NCI-H1092 (cell line): ENCODE results near the gene HAS3.
"Not testable (repeated sequence)": the region's sequence is repeated elsewhere in the genome, so short reads cannot be mapped to it uniquely, and the experiment has no call there.

ENCODE experiments used
- DNase-seq: peaks from one replicate; lab custom pipeline; 2025; lab: John Stamatoyannopoulos, UW

HAS3 gene

DNA sequence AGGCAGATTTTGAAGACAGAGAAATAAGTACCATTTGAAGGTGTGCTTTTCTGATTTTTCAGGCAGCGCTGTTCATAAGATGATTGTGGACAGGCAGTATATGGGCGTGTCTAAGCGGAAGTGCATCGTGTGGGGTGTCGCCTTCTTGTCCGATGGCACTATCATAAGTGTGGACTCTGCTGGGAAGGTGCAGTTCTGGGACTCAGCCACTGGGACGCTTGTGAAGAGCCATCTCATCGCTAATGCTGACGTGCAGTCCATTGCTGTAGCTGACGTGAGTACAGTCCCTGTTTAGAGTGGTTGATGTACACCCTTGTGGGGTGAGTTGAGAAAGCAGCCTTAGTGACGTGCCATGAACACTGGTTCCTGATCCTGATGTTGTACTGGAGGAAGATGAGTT lies 37.7 kb downstream of the HAS3 start:
- no peak for DNase-seq

DNA sequence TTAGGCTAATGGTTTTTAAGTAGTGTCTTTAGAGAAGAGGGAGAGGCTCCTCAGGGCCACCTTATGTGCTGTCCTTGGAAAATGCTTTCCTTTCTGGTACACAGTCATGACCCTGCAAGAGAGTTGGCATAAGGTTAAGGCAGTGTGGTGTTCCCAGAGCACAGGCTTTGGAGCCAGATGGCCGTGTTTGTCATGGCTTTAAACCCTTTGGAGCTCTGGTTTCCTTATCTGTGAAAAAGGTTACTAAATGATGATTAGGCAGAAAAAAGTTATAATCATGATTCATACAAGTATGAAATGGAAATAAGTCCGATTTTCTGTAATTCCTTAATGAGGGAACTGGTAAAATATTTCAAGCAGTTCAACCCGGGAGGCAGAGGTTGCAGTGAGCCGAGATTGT lies 40.2 kb downstream of the HAS3 start:
- no peak for DNase-seq

DNA sequence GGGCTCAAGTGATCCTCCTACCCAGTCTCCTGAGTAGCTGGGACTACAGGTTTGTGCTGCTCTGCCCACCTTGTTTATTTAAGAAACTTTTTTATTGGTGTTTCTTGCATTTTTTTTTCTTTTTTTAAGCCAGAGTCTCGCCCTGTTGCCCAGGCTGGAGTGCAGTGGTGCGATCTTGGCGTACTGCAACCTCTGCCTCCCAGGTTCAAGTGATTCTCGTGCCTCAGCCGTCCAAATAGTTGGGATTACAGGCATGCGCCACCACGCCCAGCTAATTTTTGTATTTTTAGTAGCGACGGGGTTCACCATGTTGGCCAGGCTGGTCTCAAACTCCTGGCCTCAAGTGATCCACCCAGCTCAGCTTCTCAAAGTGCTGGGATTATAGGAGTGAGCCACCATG lies 44.2 kb downstream of the HAS3 start:
- DNase-seq: not testable (repeated sequence)

DNA sequence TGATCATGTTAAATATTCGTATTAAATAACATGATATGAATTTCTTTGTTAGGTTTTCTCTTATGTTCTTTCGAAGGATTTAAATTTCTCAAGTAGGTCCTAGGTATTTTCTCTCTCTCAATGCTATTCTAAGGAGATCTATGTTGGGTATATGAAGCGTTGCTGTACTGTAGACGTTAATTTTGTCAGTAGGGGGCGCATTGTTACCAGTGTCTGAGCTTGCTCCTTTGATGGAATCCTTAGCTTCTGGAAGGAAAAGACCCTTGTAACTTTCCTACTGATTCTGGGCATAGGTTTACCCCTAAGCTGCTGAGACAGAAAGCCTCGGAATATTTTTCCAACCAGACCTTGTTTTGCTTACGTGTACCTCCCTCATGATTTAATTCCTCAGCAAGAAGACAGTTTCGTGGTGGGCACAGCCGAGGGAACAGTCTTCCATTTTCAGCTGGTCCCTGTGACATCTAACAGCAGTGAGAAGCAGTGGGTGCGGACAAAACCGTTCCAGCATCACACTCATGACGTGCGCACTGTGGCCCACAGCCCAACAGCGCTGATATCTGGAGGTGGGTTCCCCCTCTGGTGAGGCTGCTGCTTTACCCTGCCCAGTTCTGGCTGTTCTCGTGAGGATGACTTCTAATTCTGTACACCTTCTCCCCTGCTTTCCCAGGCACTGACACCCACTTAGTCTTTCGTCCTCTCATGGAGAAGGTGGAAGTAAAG lies 44.9 kb downstream of the HAS3 start:
- peak; percentile 45 for DNase-seq

DNA sequence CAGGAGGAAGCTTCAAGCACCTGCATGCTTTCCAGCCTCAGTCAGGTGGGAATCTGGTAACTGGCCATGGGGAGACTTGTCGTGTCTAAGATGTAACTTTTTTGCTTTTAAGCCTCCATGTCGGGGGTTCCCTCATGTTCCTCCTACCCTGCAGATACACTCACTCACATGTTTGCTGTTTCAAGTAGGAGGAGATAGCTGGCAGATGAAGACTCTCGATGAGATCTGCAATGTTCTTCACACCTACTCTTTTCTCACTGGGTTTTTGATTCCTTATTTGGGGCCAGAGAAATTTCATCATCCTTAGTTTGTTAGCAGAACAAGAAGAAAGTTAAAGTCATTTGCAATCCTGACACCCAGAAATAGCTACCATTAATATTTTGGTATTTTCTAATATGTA lies 51.7 kb downstream of the HAS3 start:
- no peak for DNase-seq

DNA sequence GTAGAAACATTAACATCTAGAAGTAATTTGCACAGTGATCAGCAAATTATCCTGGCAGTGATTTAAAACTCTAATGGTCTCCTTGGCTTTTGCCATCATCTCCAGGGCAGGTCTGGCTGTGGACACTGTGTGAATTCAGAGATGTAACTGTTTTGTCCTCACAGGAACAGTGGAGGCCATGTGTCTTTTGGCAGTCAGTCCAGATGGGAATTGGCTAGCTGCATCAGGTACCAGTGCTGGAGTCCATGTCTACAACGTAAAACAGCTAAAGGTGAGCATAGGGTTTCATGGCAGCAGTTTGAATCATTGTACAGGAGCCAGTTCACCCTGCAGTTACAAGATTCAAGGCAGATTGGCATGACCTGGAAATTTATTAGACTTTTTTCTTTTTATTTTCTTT lies 54.7 kb downstream of the HAS3 start:
- DNase-seq: no peak

DNA sequence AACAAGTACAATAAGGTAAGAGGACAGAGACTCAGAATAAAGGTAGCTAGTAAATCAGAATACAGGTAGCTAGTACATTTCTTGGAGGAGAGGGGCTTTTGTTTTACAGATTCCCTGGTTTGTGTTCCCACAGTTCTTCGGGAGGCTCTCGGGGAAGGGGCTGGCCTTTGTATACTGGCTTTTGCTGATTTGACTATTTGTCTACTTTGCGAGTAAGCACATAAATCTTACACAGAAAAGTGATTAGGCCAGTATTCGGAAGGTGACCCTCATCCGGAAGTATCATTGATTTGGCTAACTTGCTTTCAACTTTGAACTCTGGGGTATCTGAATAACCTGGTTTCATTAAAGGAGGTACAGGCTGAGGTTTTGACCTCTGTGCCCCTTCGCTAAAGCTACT lies 60.1 kb downstream of the HAS3 start:
- no peak for DNase-seq

DNA sequence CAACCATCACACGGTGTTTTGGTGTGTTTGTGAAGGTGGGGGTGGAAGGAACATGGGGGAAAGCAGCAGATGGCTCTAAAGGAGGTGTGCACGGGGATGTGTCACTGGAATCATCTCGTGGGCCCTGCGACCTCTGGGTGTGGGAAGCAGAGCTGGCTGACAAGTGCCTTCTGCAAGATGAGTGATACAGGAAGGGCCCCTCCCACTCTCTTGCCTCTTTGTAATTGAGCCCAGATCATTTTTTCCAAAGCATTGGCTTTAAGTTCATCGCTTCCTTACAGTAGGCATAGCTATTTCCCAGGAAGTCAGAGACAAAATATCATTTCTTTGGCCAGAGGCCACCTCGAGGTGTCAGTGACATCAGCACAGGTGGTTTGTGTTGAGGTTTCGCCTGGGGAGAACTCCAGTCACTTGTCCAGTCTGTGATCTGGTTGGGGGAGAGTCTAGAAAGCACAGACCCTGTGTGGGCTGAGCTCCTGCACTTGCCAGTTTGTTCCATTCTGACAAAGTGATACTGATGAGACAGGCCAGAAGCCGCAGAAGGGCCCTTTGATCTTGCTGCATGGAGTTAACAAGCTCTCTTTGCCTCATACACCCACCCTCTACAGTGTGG lies 60.9 kb downstream of the HAS3 start:
- no peak for DNase-seq

DNA sequence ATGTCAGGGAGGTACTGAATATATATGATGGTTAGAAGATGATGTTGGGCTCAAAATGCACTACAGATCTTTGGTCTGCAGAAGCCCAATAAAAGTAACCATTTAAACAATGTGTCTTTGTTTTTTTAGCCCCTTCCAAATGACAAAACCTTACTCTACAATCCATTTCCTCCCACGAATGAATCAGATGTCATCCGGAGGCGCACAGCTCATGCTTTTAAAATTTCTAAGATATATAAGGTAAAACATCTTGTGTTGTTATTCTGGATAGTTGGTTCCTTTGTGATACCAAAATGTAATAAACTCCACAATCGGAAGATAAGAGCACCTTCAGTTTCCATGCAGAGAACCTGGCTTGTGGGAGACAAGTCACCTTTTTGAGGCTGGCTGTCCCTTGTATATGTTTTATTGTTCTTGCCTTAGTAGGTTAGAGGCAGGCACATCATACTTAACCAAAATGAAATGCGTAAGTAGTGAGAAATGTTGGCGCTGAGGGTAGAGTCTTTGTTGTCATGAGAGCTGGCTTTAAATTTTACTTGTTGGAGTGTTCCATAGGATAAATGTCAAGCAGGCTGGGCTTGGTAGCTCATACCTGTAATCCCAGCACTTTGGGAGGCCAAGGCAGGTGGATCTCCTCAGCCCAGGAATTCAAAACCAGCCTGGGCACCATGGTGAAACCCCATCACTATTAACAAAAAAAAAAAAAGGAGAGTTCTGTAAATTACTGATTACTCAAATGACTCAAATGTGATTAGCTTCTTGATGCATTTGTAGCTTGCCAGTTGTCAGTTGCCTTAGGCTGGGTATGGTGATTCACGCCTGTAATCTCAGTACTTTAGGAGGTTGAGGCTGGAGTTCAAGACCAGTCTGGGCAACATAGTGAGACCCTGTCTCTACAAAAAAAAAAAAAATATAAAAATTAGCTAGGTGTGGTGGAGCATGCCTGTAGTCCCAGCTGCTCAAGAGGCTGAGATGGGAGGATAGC lies 61.8 kb downstream of the HAS3 start:
- DNase-seq: no peak
